ENCODE data around the gene MINK1. TPM values are rescaled to one million over a fixed set of nuclear protein-coding genes. Genes with fewer than 3 reads are reported as not detected.

Gene MINK1
- total and polyA plus RNA-seq, 2 of the 8 experiments (the other 6 are each of a cell fraction or from before 2014, with no cell fraction given), result 26.9 to 77.7 TPM

- TF ChIP-seq CHD7 (IDR thresholded peaks at IDR 0.05; ENCODE audit: insufficient replicate concordance, low read length) (no peak), BRCA1 (IDR thresholded peaks at IDR 0.05; ENCODE audit: low read depth, low read length) (no peak), POU5F1 (IDR thresholded peaks at IDR 0.05; ENCODE audit: low read depth, low read length) (no peak), SP4 (IDR thresholded peaks at IDR 0.05; ENCODE audit: low read length) (no peak), CBX8 (IDR thresholded peaks at IDR 0.05; ENCODE audit: borderline replicate concordance, low read depth, low read length) (no peak), MAFK (IDR thresholded peaks at IDR 0.05; ENCODE audit: low read depth, low read length) (no peak), GTF2F1 (IDR thresholded peaks at IDR 0.05; ENCODE audit: borderline replicate concordance, low read depth, low read length) (no peak), ASH2L (IDR thresholded peaks at IDR 0.05; ENCODE audit: low read length) (no peak), SUZ12 (IDR thresholded peaks at IDR 0.05; ENCODE audit: low read length) (no peak), ZNF274 (IDR thresholded peaks at IDR 0.05; ENCODE audit: borderline replicate concordance, extremely low read depth, low read length) (no peak), RBBP5 (IDR thresholded peaks at IDR 0.05; ENCODE audit: borderline replicate concordance, low read depth, low read length) (no peak)
These were observed 21.1 kb downstream of the MINK1 start (continued) for GRCh38 chr17:4854111-4854681.
